K562 (cell line): ENCODE measurements around the gene LARP7. TPM values are rescaled to one million over a fixed set of nuclear protein-coding genes. Genes with fewer than 3 reads are reported as not detected.

Experiments
- C11orf30 ChIP-seq: fragments of 450-650 bp; IDR thresholded peaks from 2 replicates; pipeline ENCODE4 v1.6.1; 2016; ENCODE audit warnings: low read depth, mild to moderate bottlenecking
- COPS2 ChIP-seq: fragments of 450-650 bp; conservative IDR thresholded peaks from 2 replicates; pipeline ENCODE4 v1.6.1; 2016; ENCODE audit warnings: mild to moderate bottlenecking, moderate library complexity
- CREB1 ChIP-seq, 2 experiments: sonication (generic) in 1 of 2; formaldehyde crosslinking in 1 of 2; IDR thresholded peaks; 2 replicates each; pipeline versions ENCODE4 v1.6.1 to v1.8.0; 2012 to 2022; ENCODE audit warnings: inconsistent platforms in 1 of 2, mild to moderate bottlenecking in 1 of 2, missing genetic modification reagents in 1 of 2, moderate library complexity in 1 of 2
- ELF1 ChIP-seq: fragments of 200-800 bp; sonication (Bioruptor generic); IDR thresholded peaks from 2 replicates; pipeline ENCODE4 v1.6.1; 2016; ENCODE audit warnings: missing genetic modification characterization, missing compliant biosample characterization
- FOSL1 ChIP-seq: fragments of 200-800 bp; sonication (Bioruptor generic); conservative IDR thresholded peaks from 2 replicates; pipeline ENCODE4 v1.6.1; 2016; ENCODE audit warnings: missing genetic modification characterization, missing compliant biosample characterization
- GABPB1 ChIP-seq: sonication (generic); formaldehyde crosslinking; IDR thresholded peaks from 2 replicates; pipeline ENCODE4 v1.8.0; 2022; ENCODE audit warnings: mild to moderate bottlenecking, missing genetic modification reagents
- HDAC2 ChIP-seq: fragments of 450-650 bp; IDR thresholded peaks from 2 replicates; pipeline ENCODE4 v1.6.1; 2016; ENCODE audit warnings: mild to moderate bottlenecking
- KDM5B ChIP-seq: fragments of 200-600 bp; sonication (generic); IDR thresholded peaks from 2 replicates; pipeline ENCODE4 v1.6.1; 2012; ENCODE audit warnings: low read depth, mild to moderate bottlenecking, moderate library complexity, low read length, control low read depth, inconsistent platforms; ENCODE audit not compliant: insufficient replicate concordance
- NCOA1 ChIP-seq: fragments of 450-650 bp; IDR thresholded peaks from 2 replicates; pipeline ENCODE4 v1.6.1; 2016; ENCODE audit warnings: low read depth
- POU5F1 ChIP-seq: fragments of 150-350 bp; IDR thresholded peaks from 2 replicates; pipeline ENCODE4 v1.6.1; 2014; ENCODE audit warnings: borderline replicate concordance, low read length, low read depth, mild to moderate bottlenecking; ENCODE audit not compliant: partially characterized antibody
- RBBP5 ChIP-seq: fragments of 200-600 bp; sonication (generic); IDR thresholded peaks from 2 replicates; pipeline ENCODE4 v1.6.1; 2012; ENCODE audit warnings: borderline replicate concordance, mild to moderate bottlenecking, low read length, control low read depth, inconsistent platforms; ENCODE audit not compliant: insufficient read depth, poor library complexity, severe bottlenecking
- RFX7 ChIP-seq: fragments of 250-450 bp; sonication (Bioruptor Pico); IDR thresholded peaks from 2 replicates; pipeline ENCODE4 v1.5.1; 2021; ENCODE audit warnings: mild to moderate bottlenecking
- SFPQ ChIP-seq: fragments of 200-400 bp; formaldehyde crosslinking; IDR thresholded peaks from 2 replicates; pipeline ENCODE4 v1.6.1; 2017; ENCODE audit warnings: mild to moderate bottlenecking, low read depth, low read length, moderate library complexity
- SIN3A ChIP-seq, 2 experiments: fragments of 150-350 bp in 1 of 2; IDR thresholded peaks; 2 replicates each; pipeline ENCODE4 v1.6.1; 2011 to 2016; ENCODE audit warnings: borderline replicate concordance in 2 of 2, low read depth in 2 of 2, low read length in 2 of 2, mild to moderate bottlenecking in 2 of 2, moderate library complexity in 2 of 2; ENCODE audit not compliant: control insufficient read depth in 1 of 2
- SIRT6 ChIP-seq: IDR thresholded peaks from one replicate; pipeline ENCODE4 v1.6.1; 2012; ENCODE audit warnings: low read depth, mild to moderate bottlenecking, control low read depth, inconsistent platforms, low read length, moderate library complexity
- SRSF3 ChIP-seq: fragments of 200-400 bp; formaldehyde crosslinking; IDR thresholded peaks from 2 replicates; pipeline ENCODE4 v1.6.1; 2016; ENCODE audit warnings: mild to moderate bottlenecking, low read length, moderate library complexity; ENCODE audit not compliant: insufficient read depth
- TCF15 ChIP-seq: fragments of 250-450 bp; sonication (Bioruptor Pico); IDR thresholded peaks from 2 replicates; pipeline ENCODE4 v1.8.0; 2022; ENCODE audit warnings: moderate library complexity, mild to moderate bottlenecking, inconsistent platforms
- ZNF239 ChIP-seq: fragments of 250-450 bp; sonication (Bioruptor Pico); IDR thresholded peaks from 2 replicates; pipeline ENCODE4 v1.4.0; 2020; ENCODE audit warnings: mild to moderate bottlenecking
- ZNF274 ChIP-seq: IDR thresholded peaks from 2 replicates; pipeline ENCODE4 v1.6.1; 2011; ENCODE audit warnings: low read depth, mild to moderate bottlenecking, low read length, moderate library complexity, borderline replicate concordance
- ZNF280B ChIP-seq: fragments of 250-450 bp; sonication (Bioruptor Pico); IDR thresholded peaks from 2 replicates; pipeline ENCODE4 v1.5.1; 2021; ENCODE audit warnings: mild to moderate bottlenecking
- ZNF384 ChIP-seq: IDR thresholded peaks from 2 replicates; pipeline ENCODE4 v1.6.1; 2012; ENCODE audit warnings: low read depth, low read length, improper control_type of control experiment
- ZNF444 ChIP-seq: fragments of 250-450 bp; sonication (Bioruptor Pico); IDR thresholded peaks from 2 replicates; pipeline ENCODE4 v1.4.0; 2020; ENCODE audit warnings: mild to moderate bottlenecking, moderate library complexity
- ZNF445 ChIP-seq: fragments of 250-450 bp; sonication (Bioruptor Pico); IDR thresholded peaks from 2 replicates; pipeline ENCODE4 v1.4.0; 2020; ENCODE audit warnings: low read depth, mild to moderate bottlenecking, moderate library complexity
- ZNF589 ChIP-seq: fragments of 200-800 bp; sonication (Bioruptor generic); IDR thresholded peaks from 2 replicates; pipeline ENCODE4 v1.6.1; 2016; ENCODE audit warnings: low read depth, missing genetic modification characterization, missing compliant biosample characterization
- polyA plus RNA-seq, 8 experiments: library from polyadenylated mRNA; depleted of rRNA in 4 of 8; stranded (reverse) in 5 of 8; unstranded in 3 of 8; fragments of >200 nt; fragmentation: Nextera tagmentation in 2 of 8; fragmentation: Illumina TruSeq in 1 of 8; extraction: Ambion mirVana in 2 of 8; extraction: Trizol in 1 of 8; gene quantifications; 2 replicates each; pipeline versions ENCODE4 v1.2.1 to v1.2.3, GENCODE V29; 2011 to 2014; ENCODE audit warnings: inconsistent platforms in 1 of 8, missing spikeins in 1 of 8
- total RNA-seq, 7 experiments: library from RNA; depleted of rRNA in 6 of 7; stranded (reverse); fragments of >200 nt in 6 of 7; fragmentation: Illumina TruSeq in 2 of 7; extraction: Trizol in 2 of 7; gene quantifications; 2 replicates each; pipeline versions ENCODE4 v1.2.1 to v1.2.3, GENCODE V29; 2011 to 2021; ENCODE audit warnings: low replicate concordance in 1 of 7

Gene LARP7
- total and polyA plus RNA-seq, 9 of the 15 experiments (the other 6 are each of a cell fraction or from before 2014, with no cell fraction given), result 30.1 to 76.9 (median 56.0) TPM

GRCh38 chr4:112636688-112637551 is at the start of gene LARP7, which contains the start of gene ZGRF1 (continued):
- TF ChIP-seq RBBP5, result peak; percentile 73
- TF ChIP-seq C11orf30, result peak; percentile 97
- no peak for TF ChIP-seq TCF15
- TF ChIP-seq ELF1 (tag), result peak; percentile 93
- TF ChIP-seq ZNF384, result no peak
- no peak for TF ChIP-seq SFPQ
- TF ChIP-seq RFX7 (CRISPR knock-in tag), result no peak
- TF ChIP-seq FOSL1 (tag), result 0 out of 2 replicates have a peak, but pooled peaks have one; percentile 9
- no peak for TF ChIP-seq ZNF444 (CRISPR knock-in tag)
- 0 out of 2 replicates have a peak, but pooled peaks have one; percentile 36 for TF ChIP-seq NCOA1
- TF ChIP-seq CREB1 (IDR thresholded peaks at IDR 0.05), result peak; percentile 98
- TF ChIP-seq CREB1 (CRISPR knock-in tag; IDR thresholded peaks at IDR 0.05), result peak; percentile 98
- TF ChIP-seq ZNF280B (CRISPR knock-in tag), result no peak
- TF ChIP-seq ZNF274, result no peak
- peak; percentile 59 for TF ChIP-seq HDAC2
- TF ChIP-seq COPS2, result no peak
- no peak for TF ChIP-seq ZNF445 (CRISPR knock-in tag)
- TF ChIP-seq ZNF239 (CRISPR knock-in tag), result no peak
- TF ChIP-seq GABPB1 (CRISPR knock-in tag), result peak; percentile 82
- TF ChIP-seq SIN3A (IDR thresholded peaks at IDR 0.05; ENCODE audit: borderline replicate concordance in 2 of 2, control insufficient read depth in 1 of 2, low read depth in 2 of 2, low read length in 2 of 2), result peak; percentile 56 to 89; a peak in 2 of 4 replicates
- no peak for TF ChIP-seq SRSF3
- TF ChIP-seq SIRT6, result no peak
- TF ChIP-seq POU5F1, result peak; percentile 77
- no peak for TF ChIP-seq KDM5B
- no peak for TF ChIP-seq ZNF589
